K562 (cell line): ENCODE results near the gene SAMM50. TPM values are rescaled to one million over a fixed set of nuclear protein-coding genes. Genes with fewer than 3 reads are reported as not detected.
A peak's percentile ranks its signal among the peaks of the same experiment; 100 is the strongest.

Experiments used
- BRF1 ChIP-seq: IDR thresholded peaks from 3 replicates; pipeline ENCODE4 v1.6.1; 2011; ENCODE audit warnings: borderline replicate concordance, mild to moderate bottlenecking; ENCODE audit not compliant: insufficient read length; ENCODE audit errors: extremely low read depth
- CC2D1A ChIP-seq: fragments of 450-650 bp; IDR thresholded peaks from 2 replicates; pipeline ENCODE4 v1.6.1; 2017; ENCODE audit warnings: mild to moderate bottlenecking
- CSDE1 ChIP-seq, 2 experiments: fragments of 450-650 bp; IDR thresholded peaks; 2 replicates each; pipeline ENCODE4 v1.6.1; 2016; ENCODE audit warnings: mild to moderate bottlenecking in 1 of 2
- DDX20 ChIP-seq: fragments of 450-650 bp; IDR thresholded peaks from 2 replicates; pipeline ENCODE4 v1.6.1; 2016; ENCODE audit warnings: missing genetic modification characterization, low read depth, mild to moderate bottlenecking, missing compliant biosample characterization, moderate library complexity
- E2F4 ChIP-seq: sonication (generic); formaldehyde crosslinking; IDR thresholded peaks from 2 replicates; pipeline ENCODE4 v1.8.0; 2022; ENCODE audit warnings: mild to moderate bottlenecking, low read depth, missing genetic modification reagents
- FIP1L1 ChIP-seq: fragments of 200-400 bp; formaldehyde crosslinking; IDR thresholded peaks from 2 replicates; pipeline ENCODE4 v1.6.1; 2018; ENCODE audit warnings: mild to moderate bottlenecking, low read depth, low read length; ENCODE audit not compliant: poor library complexity, severe bottlenecking
- HDAC1 ChIP-seq, 2 experiments: fragments of 450-650 bp; IDR thresholded peaks; 2 replicates each; pipeline ENCODE4 v1.6.1; 2016 to 2017; ENCODE audit warnings: inconsistent platforms in 1 of 2, mild to moderate bottlenecking in 1 of 2, moderate library complexity in 1 of 2
- HDGF ChIP-seq: fragments of 450-650 bp; IDR thresholded peaks from 2 replicates; pipeline ENCODE4 v1.6.1; 2016
- KAT2B ChIP-seq: IDR thresholded peaks from one replicate; pipeline ENCODE4 v1.6.1; 2012; ENCODE audit warnings: low read depth, mild to moderate bottlenecking, control low read depth, inconsistent platforms, low read length, moderate library complexity
- KLF6 ChIP-seq: fragments of 250-450 bp; sonication (Bioruptor Pico); IDR thresholded peaks from 2 replicates; pipeline ENCODE4 v1.4.0; 2020; ENCODE audit warnings: mild to moderate bottlenecking, moderate library complexity, borderline replicate concordance
- MEF2D ChIP-seq: conservative IDR thresholded peaks from 2 replicates; pipeline ENCODE4 v1.6.1; 2016; ENCODE audit warnings: low read depth, missing genetic modification characterization, missing compliant biosample characterization
- NFIC ChIP-seq: fragments of 450-650 bp; IDR thresholded peaks from 2 replicates; pipeline ENCODE4 v1.6.1; 2017; ENCODE audit warnings: mild to moderate bottlenecking, inconsistent platforms
- POLR2AphosphoS2 ChIP-seq: IDR thresholded peaks from 2 replicates; pipeline ENCODE4 v1.6.1; 2012; ENCODE audit warnings: low read length, improper control_type of control experiment
- SMAD2 ChIP-seq: fragments of 150-350 bp; IDR thresholded peaks from 2 replicates; pipeline ENCODE4 v1.6.1; 2014; ENCODE audit warnings: low read depth, mild to moderate bottlenecking, low read length
- SUPT5H ChIP-seq: fragments of 450-650 bp; IDR thresholded peaks from 2 replicates; pipeline ENCODE4 v1.6.1; 2016
- TAL1 ChIP-seq: fragments of 450-650 bp; IDR thresholded peaks from 2 replicates; pipeline ENCODE4 v1.6.1; 2016; ENCODE audit warnings: mild to moderate bottlenecking
- TOE1 ChIP-seq, 2 experiments: fragments of 450-650 bp in 1 of 2; sonication (generic) in 1 of 2; formaldehyde crosslinking in 1 of 2; IDR thresholded peaks; 2 replicates each; pipeline versions ENCODE4 v1.7.1 to v1.8.0; 2016 to 2022; ENCODE audit warnings: borderline replicate concordance in 2 of 2, mild to moderate bottlenecking in 2 of 2, antibody characterized with exemption in 1 of 2, inconsistent platforms in 1 of 2, low read depth in 1 of 2, missing genetic modification reagents in 1 of 2, moderate library complexity in 1 of 2
- U2AF2 ChIP-seq: fragments of 200-400 bp; formaldehyde crosslinking; optimal IDR thresholded peaks from 2 replicates; pipeline ENCODE3; 2017; ENCODE audit warnings: low read depth, mild to moderate bottlenecking, low read length
- ZNF282 ChIP-seq: sonication (generic); formaldehyde crosslinking; IDR thresholded peaks from 2 replicates; pipeline ENCODE4 v1.8.1; 2023; ENCODE audit warnings: missing genetic modification reagents
- ZNF584 ChIP-seq: fragments of 200-800 bp; sonication (Bioruptor generic); IDR thresholded peaks from 2 replicates; pipeline ENCODE4 v1.6.1; 2016; ENCODE audit warnings: low read depth, mild to moderate bottlenecking, missing genetic modification characterization, missing compliant biosample characterization
- ZNF75A ChIP-seq: fragments of 450-650 bp; formaldehyde crosslinking; IDR thresholded peaks from 2 replicates; pipeline ENCODE4 v1.4.0; 2020; ENCODE audit warnings: mild to moderate bottlenecking
- polyA plus RNA-seq, 8 experiments: library from polyadenylated mRNA; depleted of rRNA in 4 of 8; stranded (reverse) in 5 of 8; unstranded in 3 of 8; fragments of >200 nt; fragmentation: Nextera tagmentation in 2 of 8; fragmentation: Illumina TruSeq in 1 of 8; extraction: Ambion mirVana in 2 of 8; extraction: Trizol in 1 of 8; gene quantifications; 2 replicates each; pipeline versions ENCODE4 v1.2.1 to v1.2.3, GENCODE V29; 2011 to 2014; ENCODE audit warnings: inconsistent platforms in 1 of 8, missing spikeins in 1 of 8
- total RNA-seq, 7 experiments: library from RNA; depleted of rRNA in 6 of 7; stranded (reverse); fragments of >200 nt in 6 of 7; fragmentation: Illumina TruSeq in 2 of 7; extraction: Trizol in 2 of 7; gene quantifications; 2 replicates each; pipeline versions ENCODE4 v1.2.1 to v1.2.3, GENCODE V29; 2011 to 2021; ENCODE audit warnings: low replicate concordance in 1 of 7
- TF ChIP-seq, protein P1 (sequence below): sonication (generic); formaldehyde crosslinking; IDR thresholded peaks from 2 replicates; pipeline ENCODE4 v1.8.0; 2022; ENCODE audit warnings: mild to moderate bottlenecking, missing genetic modification reagents
- TF ChIP-seq, protein P2 (sequence below), 2 experiments: IDR thresholded peaks; 2 replicates each; pipeline ENCODE4 v1.6.1; 2012; ENCODE audit warnings: improper control_type of control experiment in 2 of 2, low read depth in 2 of 2, low read length in 2 of 2, borderline replicate concordance in 1 of 2
- TF ChIP-seq, protein P3 (sequence below): sonication (generic); formaldehyde crosslinking; IDR thresholded peaks from 2 replicates; pipeline ENCODE4 v1.8.1; 2022; ENCODE audit warnings: missing genetic modification reagents

The SAMM50 gene
- total and polyA plus RNA-seq, 9 of the 15 experiments (the other 6 are each of a cell fraction or from before 2014, with no cell fraction given) = 14.6 to 49.3 (median 38.1) TPM

- TF ChIP-seq HDAC1 (IDR thresholded peaks at IDR 0.05) (peak in 1 of 2 experiments; percentile 78; a peak in 2 of 4 replicates), NFIC (0 out of 2 replicates have a peak, but pooled peaks have one; percentile 27), HDGF (no peak), TOE1 (IDR thresholded peaks at IDR 0.05; ENCODE audit: borderline replicate concordance) (no peak), TOE1 (CRISPR knock-in tag; IDR thresholded peaks at IDR 0.05; ENCODE audit: borderline replicate concordance, low read depth) (no peak), MEF2D (no peak), E2F4 (no peak), KLF6 (no peak), DDX20 (tag) (no peak), U2AF2 (no peak), CC2D1A (no peak), CSDE1 (IDR thresholded peaks at IDR 0.05) (no peak), TAL1 (no peak), KAT2B (no peak), POLR2AphosphoS2 (no peak), ZNF75A (CRISPR knock-in tag) (no peak), SUPT5H (peak; percentile 88), SMAD2 (no peak), ZNF584 (CRISPR knock-in tag) (no peak), ZNF282 (no peak), BRF1 (no peak), FIP1L1 (no peak)
- TF ChIP-seq, protein P1, sequence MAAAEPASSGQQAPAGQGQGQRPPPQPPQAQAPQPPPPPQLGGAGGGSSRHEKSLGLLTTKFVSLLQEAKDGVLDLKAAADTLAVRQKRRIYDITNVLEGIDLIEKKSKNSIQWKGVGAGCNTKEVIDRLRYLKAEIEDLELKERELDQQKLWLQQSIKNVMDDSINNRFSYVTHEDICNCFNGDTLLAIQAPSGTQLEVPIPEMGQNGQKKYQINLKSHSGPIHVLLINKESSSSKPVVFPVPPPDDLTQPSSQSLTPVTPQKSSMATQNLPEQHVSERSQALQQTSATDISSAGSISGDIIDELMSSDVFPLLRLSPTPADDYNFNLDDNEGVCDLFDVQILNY = no peak
- TF ChIP-seq, protein P2, sequence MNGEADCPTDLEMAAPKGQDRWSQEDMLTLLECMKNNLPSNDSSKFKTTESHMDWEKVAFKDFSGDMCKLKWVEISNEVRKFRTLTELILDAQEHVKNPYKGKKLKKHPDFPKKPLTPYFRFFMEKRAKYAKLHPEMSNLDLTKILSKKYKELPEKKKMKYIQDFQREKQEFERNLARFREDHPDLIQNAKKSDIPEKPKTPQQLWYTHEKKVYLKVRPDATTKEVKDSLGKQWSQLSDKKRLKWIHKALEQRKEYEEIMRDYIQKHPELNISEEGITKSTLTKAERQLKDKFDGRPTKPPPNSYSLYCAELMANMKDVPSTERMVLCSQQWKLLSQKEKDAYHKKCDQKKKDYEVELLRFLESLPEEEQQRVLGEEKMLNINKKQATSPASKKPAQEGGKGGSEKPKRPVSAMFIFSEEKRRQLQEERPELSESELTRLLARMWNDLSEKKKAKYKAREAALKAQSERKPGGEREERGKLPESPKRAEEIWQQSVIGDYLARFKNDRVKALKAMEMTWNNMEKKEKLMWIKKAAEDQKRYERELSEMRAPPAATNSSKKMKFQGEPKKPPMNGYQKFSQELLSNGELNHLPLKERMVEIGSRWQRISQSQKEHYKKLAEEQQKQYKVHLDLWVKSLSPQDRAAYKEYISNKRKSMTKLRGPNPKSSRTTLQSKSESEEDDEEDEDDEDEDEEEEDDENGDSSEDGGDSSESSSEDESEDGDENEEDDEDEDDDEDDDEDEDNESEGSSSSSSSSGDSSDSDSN (IDR thresholded peaks at IDR 0.05; ENCODE audit: borderline replicate concordance in 1 of 2, low read depth in 2 of 2, low read length in 2 of 2) = no peak
- TF ChIP-seq, protein P3, sequence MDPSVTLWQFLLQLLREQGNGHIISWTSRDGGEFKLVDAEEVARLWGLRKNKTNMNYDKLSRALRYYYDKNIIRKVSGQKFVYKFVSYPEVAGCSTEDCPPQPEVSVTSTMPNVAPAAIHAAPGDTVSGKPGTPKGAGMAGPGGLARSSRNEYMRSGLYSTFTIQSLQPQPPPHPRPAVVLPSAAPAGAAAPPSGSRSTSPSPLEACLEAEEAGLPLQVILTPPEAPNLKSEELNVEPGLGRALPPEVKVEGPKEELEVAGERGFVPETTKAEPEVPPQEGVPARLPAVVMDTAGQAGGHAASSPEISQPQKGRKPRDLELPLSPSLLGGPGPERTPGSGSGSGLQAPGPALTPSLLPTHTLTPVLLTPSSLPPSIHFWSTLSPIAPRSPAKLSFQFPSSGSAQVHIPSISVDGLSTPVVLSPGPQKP = no peak
These were observed at the start of gene SAMM50 (continued) for GRCh38 chr22:43955040-43955882.
